OCI-LY1 (cell line): Measurements from ENCODE around the gene TEPSIN.

ENCODE experiments used
- H2AFZ ChIP-seq: fragments of 200-600 bp; sonication (generic), shearing (Covaris generic); 2 replicates; pipeline ENCODE4 v1.6.0; 2014; ENCODE audit warnings: antibody characterized with exemption, mild to moderate bottlenecking, low read length
- H3F3A ChIP-seq: fragments of 200-600 bp; sonication (generic), shearing (Covaris generic); 2 replicates; pipeline ENCODE4 v1.6.0; 2014; ENCODE audit warnings: mild to moderate bottlenecking, antibody characterized with exemption, low read length, moderate library complexity; ENCODE audit not compliant: insufficient read depth
- H3K27ac ChIP-seq: fragments of 200-600 bp; sonication (generic); 2 replicates; pipeline ENCODE4 v1.5.1; 2014; ENCODE audit warnings: low read length, mixed run types, mild to moderate bottlenecking, low read depth; ENCODE audit not compliant: poor library complexity, severe bottlenecking
- H3K27me3 ChIP-seq: fragments of 200-600 bp; sonication (generic); 2 replicates; pipeline ENCODE4 v1.6.0; 2014; ENCODE audit warnings: antibody characterized with exemption, mild to moderate bottlenecking, low read length, moderate library complexity; ENCODE audit not compliant: insufficient read depth
- H3K36me3 ChIP-seq: fragments of 200-600 bp; sonication (generic); 2 replicates; pipeline ENCODE4 v1.6.1; 2014; ENCODE audit warnings: mild to moderate bottlenecking, antibody characterized with exemption, low read length, moderate library complexity, mixed read lengths; ENCODE audit not compliant: insufficient read depth
- H3K4me1 ChIP-seq: fragments of 200-600 bp; sonication (generic); 2 replicates; pipeline ENCODE4 v1.5.1; 2014; ENCODE audit warnings: mild to moderate bottlenecking, low read length, moderate library complexity; ENCODE audit not compliant: insufficient read depth, severe bottlenecking
- H3K4me2 ChIP-seq: fragments of 200-600 bp; sonication (generic), shearing (Covaris generic); 2 replicates; pipeline ENCODE4 v1.6.1; 2014; ENCODE audit warnings: low read length
- H3K4me3 ChIP-seq: fragments of 200-600 bp; sonication (generic); 2 replicates; pipeline ENCODE4 v1.5.1; 2014; ENCODE audit warnings: low read length, low read depth, mild to moderate bottlenecking, mixed read lengths; ENCODE audit not compliant: poor library complexity, severe bottlenecking
- H3K79me2 ChIP-seq: fragments of 200-600 bp; shearing (Covaris generic); 2 replicates; pipeline ENCODE4 v1.6.1; 2016; ENCODE audit warnings: mixed run types, low read length, mixed read lengths; ENCODE audit not compliant: insufficient read depth
- H3K9ac ChIP-seq: fragments of 200-600 bp; sonication (generic), shearing (Covaris generic); 2 replicates; pipeline ENCODE4 v1.6.1; 2014; ENCODE audit warnings: mild to moderate bottlenecking, low read length, mixed read lengths
- H3K9me2 ChIP-seq: fragments of 200-600 bp; sonication (generic), shearing (Covaris generic); 2 replicates; pipeline ENCODE4 v1.6.1; 2014; ENCODE audit warnings: low read depth, mild to moderate bottlenecking, low read length, mixed read lengths
- H3K9me3 ChIP-seq: fragments of 200-600 bp; shearing (Covaris generic); 2 replicates; pipeline ENCODE4 v1.6.1; 2014; ENCODE audit warnings: low read length, mixed read lengths
- H4K20me1 ChIP-seq: fragments of 200-600 bp; sonication (generic), shearing (Covaris generic); 2 replicates; pipeline ENCODE4 v1.6.0; 2016; ENCODE audit warnings: mild to moderate bottlenecking, low read length; ENCODE audit not compliant: insufficient read depth
- CTCF ChIP-seq: fragments of 200-600 bp; sonication (generic), shearing (Covaris generic); IDR thresholded peaks from 2 replicates; pipeline ENCODE4 v1.5.1; 2017; ENCODE audit warnings: mild to moderate bottlenecking, antibody characterized with exemption, low read length, moderate library complexity, mixed read lengths
- EZH2 ChIP-seq: fragments of 200-600 bp; sonication (generic), shearing (Covaris generic); IDR thresholded peaks from 2 replicates; pipeline ENCODE4 v1.8.0; 2017; ENCODE audit warnings: borderline replicate concordance, mixed run types, mild to moderate bottlenecking, antibody characterized with exemption, low read length, moderate library complexity, mixed read lengths

The TEPSIN gene

GRCh38 chr17:81204578-81204977 is 34.3 kb downstream of the TEPSIN start:
- Histone ChIP-seq H3K36me3 (peaks cover 19% of the 10 kb centered on the region; the same call in 1 of the 2 replicates), H3K4me3 (no peak overlapping the region), H3K9me3 (no peaks in the 10 kb centered on the region), H3K9me2 (no peaks in the 10 kb centered on the region), H3K4me1 (peaks cover 6% of the 10 kb centered on the region), H2AFZ (no peak overlapping the region), H3K9ac (no peak overlapping the region), H3K27ac (no peak overlapping the region), H3K4me2 (no peak overlapping the region), H3F3A (no peaks in the 10 kb centered on the region), H3K27me3 (no peaks in the 10 kb centered on the region), H3K79me2 (no peaks in the 10 kb centered on the region), H4K20me1 (no peaks in the 10 kb centered on the region)
- TF ChIP-seq CTCF (no peak), EZH2 (no peak)

GRCh38 chr17:81203136-81203535 is 35.7 kb downstream of the TEPSIN start:
- Histone ChIP-seq H3K4me1 (peaks cover 6% of the 10 kb centered on the region), H3K4me2 (no peak overlapping the region), H3F3A (no peaks in the 10 kb centered on the region), H3K9ac (no peak overlapping the region), H3K9me2 (no peaks in the 10 kb centered on the region), H2AFZ (no peak overlapping the region), H3K27ac (no peak overlapping the region), H3K27me3 (no peaks in the 10 kb centered on the region), H3K9me3 (no peaks in the 10 kb centered on the region), H3K79me2 (no peaks in the 10 kb centered on the region), H3K4me3 (no peak overlapping the region), H3K36me3 (peaks cover 15% of the 10 kb centered on the region; the same call in 1 of the 2 replicates), H4K20me1 (no peaks in the 10 kb centered on the region)
- TF ChIP-seq EZH2 (no peak), CTCF (no peak)

- no peak overlapping the region for H3K9ac ChIP-seq
- no peaks in the 10 kb centered on the region for H3K79me2 ChIP-seq
- peaks cover 11% of the 10 kb centered on the region; the same call in 1 of the 2 replicates for H3K36me3 ChIP-seq
- peaks cover 6% of the 10 kb centered on the region for H3K4me1 ChIP-seq
- no peaks in the 10 kb centered on the region for H3K9me2 ChIP-seq
- TF ChIP-seq EZH2 (no peak), CTCF (no peak)
- no peaks in the 10 kb centered on the region for H3F3A ChIP-seq
- H4K20me1 ChIP-seq: no peaks in the 10 kb centered on the region
- H3K9me3 ChIP-seq: no peaks in the 10 kb centered on the region
- H2AFZ ChIP-seq: no peak overlapping the region
- H3K4me2 ChIP-seq: no peak overlapping the region
- H3K4me3 ChIP-seq: no peak overlapping the region
- no peak overlapping the region for H3K27ac ChIP-seq
- no peaks in the 10 kb centered on the region for H3K27me3 ChIP-seq
These were observed 36.5 kb downstream of the TEPSIN start for GRCh38 chr17:81202318-81202717.
